Endothelial cell of umbilical vein (primary cell): Measurements from ENCODE around the gene WIPF3. TPM values are rescaled to one million over a fixed set of nuclear protein-coding genes. Genes with fewer than 3 reads are reported as not detected.

Source experiments
- BruUV-seq: library from RNA; stranded (reverse); fragments of 400-500 nt; replicated peaks from 2 replicates; lab custom pipeline; 2021; lab: Mats Ljungman, UMichigan
- CTCF ChIA-PET: fragments of 300-600, 350-600 bp; sonication (Branson Sonifier 250); formaldehyde crosslinking; loops from one replicate; lab custom pipeline; 2021; ENCODE audit warnings: antibody characterized with exemption, inconsistent platforms; lab: Charles Lee
- POLR2A ChIA-PET: fragments of 300-600, 350-600 bp; sonication (Branson Sonifier 250); formaldehyde crosslinking; loops from one replicate; lab custom pipeline; 2021; ENCODE audit warnings: antibody characterized with exemption, inconsistent platforms; lab: Charles Lee
- DNase-seq: peaks from one replicate; pipeline ENCODE4 v3.0.0-alpha.2; 2011; ENCODE audit warnings: low read depth, low spot score
- FAIRE-seq: peaks from 2 replicates; lab custom pipeline; 2011; peaks lifted over from hg19 to GRCh38; lab: Jason Lieb, UNC
- H2AFZ ChIP-seq: 2 replicates; pipeline ENCODE4 v1.6.0; 2012; ENCODE audit warnings: low read depth, low read length, control low read depth, inconsistent platforms
- H3K27ac ChIP-seq: 2 replicates; pipeline ENCODE4 v1.5.1; 2011; ENCODE audit warnings: low read depth, mild to moderate bottlenecking, control low read depth, low read length, moderate library complexity; ENCODE audit not compliant: insufficient read depth
- H3K27me3 ChIP-seq, 2 experiments: 2 replicates each; pipeline versions ENCODE4 v1.6.0 to v1.6.1; 2011; ENCODE audit warnings: low read length in 2 of 2, mixed read lengths in 1 of 2; ENCODE audit not compliant: control insufficient read depth in 2 of 2, insufficient read depth in 2 of 2
- H3K36me3 ChIP-seq, 2 experiments: 2 replicates in 1 of 2; 3 replicates in 1 of 2; pipeline ENCODE4 v1.5.1; 2011; ENCODE audit warnings: low read length in 2 of 2, mild to moderate bottlenecking in 1 of 2, moderate library complexity in 1 of 2; ENCODE audit not compliant: control insufficient read depth in 2 of 2, insufficient read depth in 2 of 2; ENCODE audit errors: extremely low read depth in 1 of 2
- H3K4me1 ChIP-seq: 3 replicates; pipeline ENCODE4 v1.5.1; 2011; ENCODE audit warnings: mild to moderate bottlenecking, low read length; ENCODE audit not compliant: control insufficient read depth, insufficient read depth; ENCODE audit errors: extremely low read depth
- H3K4me2 ChIP-seq: 2 replicates; pipeline ENCODE4 v1.6.1; 2011; ENCODE audit warnings: low read length, control low read depth, mixed read lengths; ENCODE audit not compliant: insufficient read depth
- H3K4me3 ChIP-seq, 3 experiments: fragments of 200-600 bp in 1 of 3; sonication (generic), shearing (Covaris generic) in 1 of 3; replicated peaks in 1 of 3; 2 replicates each; pipeline ENCODE4 v1.5.1; 2011 to 2016; ENCODE audit warnings: control low read depth in 3 of 3, low read length in 3 of 3, mild to moderate bottlenecking in 2 of 3, inconsistent platforms in 1 of 3, low read depth in 1 of 3, moderate library complexity in 1 of 3; ENCODE audit not compliant: insufficient read depth in 1 of 3
- H3K79me2 ChIP-seq: 2 replicates; pipeline ENCODE4 v1.6.0; 2012; ENCODE audit warnings: low read length, inconsistent platforms; ENCODE audit not compliant: control insufficient read depth, insufficient read depth
- H3K9ac ChIP-seq: replicated peaks from 2 replicates; pipeline ENCODE3; 2011; ENCODE audit warnings: low read length, control low read depth; ENCODE audit not compliant: insufficient read depth; ENCODE audit errors: extremely low read depth
- H3K9me1 ChIP-seq: replicated peaks from 3 replicates; pipeline ENCODE4 v1.6.0; 2011; ENCODE audit warnings: mild to moderate bottlenecking, low read length; ENCODE audit not compliant: control insufficient read depth, insufficient read depth; ENCODE audit errors: extremely low read depth
- H3K9me3 ChIP-seq: replicated peaks from 2 replicates; pipeline ENCODE4 v1.5.1; 2012; ENCODE audit warnings: low read length, inconsistent platforms; ENCODE audit not compliant: control insufficient read depth, insufficient read depth
- H4K20me1 ChIP-seq: replicated peaks from 2 replicates; pipeline ENCODE3; 2011; ENCODE audit warnings: mild to moderate bottlenecking, low read length; ENCODE audit not compliant: control insufficient read depth, insufficient read depth; ENCODE audit errors: extremely low read depth
- EZH2 ChIP-seq: IDR thresholded peaks from 2 replicates; pipeline ENCODE4 v1.6.1; 2012; ENCODE audit warnings: borderline replicate concordance, low read depth, mild to moderate bottlenecking, moderate library complexity, low read length, inconsistent platforms; ENCODE audit not compliant: severe bottlenecking
- FOS ChIP-seq: IDR thresholded peaks from 2 replicates; pipeline ENCODE4 v1.6.1; 2011; ENCODE audit warnings: mild to moderate bottlenecking, low read length, moderate library complexity, borderline replicate concordance; ENCODE audit not compliant: insufficient read depth
- GATA2 ChIP-seq: IDR thresholded peaks from 2 replicates; pipeline ENCODE4 v1.7.0; 2011; ENCODE audit warnings: low read depth, mild to moderate bottlenecking, moderate library complexity, mixed read lengths, low read length; ENCODE audit not compliant: insufficient read length, insufficient read depth
- JUN ChIP-seq: IDR thresholded peaks from 2 replicates; pipeline ENCODE4 v1.6.1; 2011; ENCODE audit warnings: borderline replicate concordance, low read depth; ENCODE audit not compliant: insufficient read length, insufficient read depth
- MYC ChIP-seq: IDR thresholded peaks from one replicate; pipeline ENCODE4 v1.6.1; 2011; ENCODE audit warnings: mild to moderate bottlenecking, low read depth, low read length
- POLR2A ChIP-seq: IDR thresholded peaks from 2 replicates; pipeline ENCODE4 v1.6.1; 2012; ENCODE audit warnings: low read depth, mild to moderate bottlenecking, control low read depth, low read length
- POLR2AphosphoS5 ChIP-seq: IDR thresholded peaks from 2 replicates; pipeline ENCODE4 v1.6.1; 2012; ENCODE audit warnings: low read depth, mild to moderate bottlenecking, control low read depth, low read length, moderate library complexity; ENCODE audit not compliant: insufficient read depth
- dilution Hi-C: fragments of 300-500 bp; cut with MboI; formaldehyde crosslinking; loops from one replicate; pipeline ENCODE4 v1.15.0; 2019; ENCODE audit warnings: low sequenced_read_pairs; ENCODE audit not compliant: extremely low pct_ligation_motif_present
- intact Hi-C: fragments of 100-400 bp; cut with micrococcal nuclease; formaldehyde crosslinking; loops from one replicate; pipeline ENCODE4 v1.10.0; 2022
- polyA plus RNA-seq, 4 experiments: library from polyadenylated mRNA; depleted of rRNA in 3 of 4; stranded (reverse) in 3 of 4; unstranded in 1 of 4; fragments of >200 nt; gene quantifications; 2 replicates each; pipeline versions ENCODE4 v1.2.1 to v1.2.3, GENCODE V29; 2011 to 2012; ENCODE audit warnings: missing spikeins in 1 of 4
- total RNA-seq: library from RNA; stranded (reverse); gene quantifications from 2 replicates; pipeline ENCODE4 v1.2.3, GENCODE V29; 2021
- TF ChIP-seq, protein P1 (sequence below), 2 donors: IDR thresholded peaks; 1 replicate in 1 of 2; 2 replicates in 1 of 2; pipeline ENCODE4 v1.5.1; 2011; ENCODE audit warnings: low read length in 2 of 2, mild to moderate bottlenecking in 2 of 2, moderate library complexity in 2 of 2, control low read depth in 1 of 2, inconsistent platforms in 1 of 2, low read depth in 1 of 2; ENCODE audit not compliant: insufficient read depth in 1 of 2; ENCODE audit errors: extremely low read depth in 1 of 2
- TF ChIP-seq, protein P2 (sequence below): IDR thresholded peaks from 2 replicates; pipeline ENCODE4 v1.6.1; 2011; ENCODE audit not compliant: insufficient read depth, insufficient read length

Gene WIPF3
- total and polyA plus RNA-seq, 2 donors (not counting 3 experiments of a cell fraction or from before 2014, with no cell fraction given), result 0.01 to 0.35 TPM

DNA sequence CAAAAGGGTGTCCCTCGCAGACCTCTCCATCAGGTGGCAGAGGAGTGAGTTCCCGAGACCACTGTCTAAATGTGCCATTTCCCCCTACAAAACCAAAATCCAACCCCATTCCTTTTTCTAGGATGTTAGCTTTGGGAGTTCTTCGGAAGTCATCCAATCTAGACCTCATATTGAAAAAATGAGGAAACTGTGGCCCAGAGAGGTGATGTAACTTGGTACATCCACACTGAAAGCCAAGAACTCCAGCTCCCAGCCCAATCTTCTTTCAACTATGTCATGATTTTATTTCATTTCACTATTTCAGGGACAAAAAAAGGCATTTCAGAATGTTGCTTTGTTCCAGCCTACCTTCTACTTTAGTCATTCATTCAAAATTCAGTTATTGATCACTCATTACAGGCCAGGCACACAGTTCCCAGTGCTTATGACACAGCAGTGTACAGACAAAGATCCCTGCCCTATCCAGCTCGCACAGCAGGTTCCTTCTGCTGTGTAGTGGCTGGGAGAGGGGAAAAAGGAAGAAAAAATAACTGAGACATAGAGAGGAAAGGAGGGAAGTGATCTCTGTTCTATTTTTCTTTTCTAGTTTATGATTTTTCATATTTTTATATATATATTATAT, 147.5 kb downstream of the WIPF3 start:
- CTCF ChIA-PET, result interaction anchor here (1.1 kb wide), 1 partner anchor 32 kb away, joined by 6 read pairs; no protein-coding TSS in a partner anchor

More for the DNA sequence above, 147.5 kb downstream of the WIPF3 start:
- no peak overlapping the region for H3K4me3 ChIP-seq
- no peak overlapping the region for H2AFZ ChIP-seq
- intact Hi-C loops (no loop called here), dilution Hi-C loops (no loop called here)
- POLR2A ChIA-PET, result no interaction called here
- H3K4me2 ChIP-seq, result no peak overlapping the region
- BruUV-seq, result no TSS peak
- H3K27ac ChIP-seq, result no peak overlapping the region
- DNase-seq (no peak), FAIRE-seq (no peak)
- no peak overlapping the region for H3K9ac ChIP-seq
- TF ChIP-seq, protein P1, sequence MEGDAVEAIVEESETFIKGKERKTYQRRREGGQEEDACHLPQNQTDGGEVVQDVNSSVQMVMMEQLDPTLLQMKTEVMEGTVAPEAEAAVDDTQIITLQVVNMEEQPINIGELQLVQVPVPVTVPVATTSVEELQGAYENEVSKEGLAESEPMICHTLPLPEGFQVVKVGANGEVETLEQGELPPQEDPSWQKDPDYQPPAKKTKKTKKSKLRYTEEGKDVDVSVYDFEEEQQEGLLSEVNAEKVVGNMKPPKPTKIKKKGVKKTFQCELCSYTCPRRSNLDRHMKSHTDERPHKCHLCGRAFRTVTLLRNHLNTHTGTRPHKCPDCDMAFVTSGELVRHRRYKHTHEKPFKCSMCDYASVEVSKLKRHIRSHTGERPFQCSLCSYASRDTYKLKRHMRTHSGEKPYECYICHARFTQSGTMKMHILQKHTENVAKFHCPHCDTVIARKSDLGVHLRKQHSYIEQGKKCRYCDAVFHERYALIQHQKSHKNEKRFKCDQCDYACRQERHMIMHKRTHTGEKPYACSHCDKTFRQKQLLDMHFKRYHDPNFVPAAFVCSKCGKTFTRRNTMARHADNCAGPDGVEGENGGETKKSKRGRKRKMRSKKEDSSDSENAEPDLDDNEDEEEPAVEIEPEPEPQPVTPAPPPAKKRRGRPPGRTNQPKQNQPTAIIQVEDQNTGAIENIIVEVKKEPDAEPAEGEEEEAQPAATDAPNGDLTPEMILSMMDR (IDR thresholded peaks at IDR 0.05; ENCODE audit: extremely low read depth in 1 of 2, insufficient read depth in 1 of 2, low read depth in 1 of 2, low read length in 2 of 2), result no peak
- no peak for TF ChIP-seq POLR2A
- no peak for TF ChIP-seq JUN
- no peak for TF ChIP-seq GATA2
- TF ChIP-seq POLR2AphosphoS5, result no peak
- no peak for TF ChIP-seq FOS
- TF ChIP-seq, protein P2, sequence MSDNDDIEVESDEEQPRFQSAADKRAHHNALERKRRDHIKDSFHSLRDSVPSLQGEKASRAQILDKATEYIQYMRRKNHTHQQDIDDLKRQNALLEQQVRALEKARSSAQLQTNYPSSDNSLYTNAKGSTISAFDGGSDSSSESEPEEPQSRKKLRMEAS, result no peak
- TF ChIP-seq MYC, result no peak
- no peak for TF ChIP-seq EZH2
- H3K9me3 ChIP-seq, result no peaks in the 10 kb centered on the region
- H3K36me3 ChIP-seq, result peaks cover 11 to 15% of the 10 kb centered on the region in 2 experiments
- no peaks in the 10 kb centered on the region for H3K27me3 ChIP-seq
- peaks cover 2% of the 10 kb centered on the region for H3K79me2 ChIP-seq
- H4K20me1 ChIP-seq, result no peaks in the 10 kb centered on the region
- no peaks in the 10 kb centered on the region for H3K4me1 ChIP-seq
- H3K9me1 ChIP-seq, result no peaks in the 10 kb centered on the region
